GM12865 (cell line): ENCODE data around the gene MINDY1.

Experiments used
- DNase-seq: peaks from one replicate; pipeline ENCODE4 v3.0.0; 2010; ENCODE audit warnings: low read depth
- H3K4me3 ChIP-seq: 2 replicates; pipeline ENCODE4 v1.5.1; 2011; ENCODE audit warnings: mild to moderate bottlenecking, low read depth, low read length, control low read depth
- CTCF ChIP-seq: IDR thresholded peaks from 2 replicates; pipeline ENCODE4 v1.5.1; 2011; ENCODE audit warnings: low read length, control low read depth, low read depth, inconsistent platforms; ENCODE audit not compliant: insufficient read depth; ENCODE audit errors: missing control alignments

MINDY1 gene

GRCh38 chr1:150971583-150972416 is 34.9 kb downstream of the MINDY1 start:
- H3K4me3 ChIP-seq = no peak overlapping the region
- TF ChIP-seq CTCF = no peak
- DNase-seq = peak; percentile 17

GRCh38 chr1:150970808-150971582 is 35.7 kb downstream of the MINDY1 start:
- DNase-seq = no peak
- H3K4me3 ChIP-seq = no peak overlapping the region
- no peak for TF ChIP-seq CTCF

- H3K4me3 ChIP-seq = no peak overlapping the region
- no peak for TF ChIP-seq CTCF
- no peak for DNase-seq
These were observed 37.1 kb downstream of the MINDY1 start for GRCh38 chr1:150969626-150970025.

- DNase-seq = no peak
- H3K4me3 ChIP-seq = no peak overlapping the region
- TF ChIP-seq CTCF = no peak
These were observed 38.2 kb downstream of the MINDY1 start for GRCh38 chr1:150968491-150968890.

GRCh38 chr1:150967936-150968335 is 38.8 kb downstream of the MINDY1 start:
- DNase-seq = no peak
- TF ChIP-seq CTCF = no peak
- H3K4me3 ChIP-seq = no peak overlapping the region

GRCh38 chr1:150966011-150966410 is 40.7 kb downstream of the MINDY1 start:
- no peak for DNase-seq
- no peak overlapping the region for H3K4me3 ChIP-seq
- no peak for TF ChIP-seq CTCF
